GM23338 (cell line): ENCODE data around the gene MAGI1. TPM values are rescaled to one million over a fixed set of nuclear protein-coding genes. Genes with fewer than 3 reads are reported as not detected.

ENCODE experiments used
- ATAC-seq: fragments of 200-7000 bp; cut with Tn5 transposase; 3 replicates; pipeline ENCODE4 v1.9.1; 2020
- DNase-seq: peaks from one replicate; pipeline ENCODE4 v3.0.0-alpha.2; 2015; ENCODE audit warnings: low spot score
- H2AFZ ChIP-seq: fragments of 200-600 bp; sonication (generic); 2 replicates; pipeline ENCODE4 v1.8.0; 2016; ENCODE audit warnings: antibody characterized with exemption, mild to moderate bottlenecking, moderate library complexity
- H3F3A ChIP-seq: fragments of 200-600 bp; sonication (generic); replicated peaks from 2 replicates; pipeline ENCODE4 v1.8.0; 2017; ENCODE audit warnings: antibody characterized with exemption, mixed run types, low read depth
- H3K27ac ChIP-seq: fragments of 200-600 bp; sonication (generic); 2 replicates; pipeline ENCODE4 v1.6.1; 2016; ENCODE audit warnings: low read depth
- H3K27me3 ChIP-seq: fragments of 200-600 bp; sonication (generic); 2 replicates; pipeline ENCODE4 v1.8.0; 2016; ENCODE audit warnings: mild to moderate bottlenecking, mixed run types, moderate library complexity; ENCODE audit not compliant: insufficient read depth
- H3K36me3 ChIP-seq: fragments of 200-600 bp; sonication (generic); 2 replicates; pipeline ENCODE4 v1.8.0; 2016; ENCODE audit warnings: mild to moderate bottlenecking; ENCODE audit not compliant: insufficient read depth
- H3K4me1 ChIP-seq: fragments of 200-600 bp; sonication (generic); 2 replicates; pipeline ENCODE4 v1.8.0; 2016; ENCODE audit warnings: mild to moderate bottlenecking, moderate library complexity; ENCODE audit not compliant: insufficient read depth
- H3K4me2 ChIP-seq: fragments of 200-600 bp; sonication (generic); 2 replicates; pipeline ENCODE4 v1.7.1; 2017; ENCODE audit warnings: mixed run types
- H3K4me3 ChIP-seq: fragments of 200-600 bp; sonication (generic); 2 replicates; pipeline ENCODE4 v1.6.1; 2016; ENCODE audit warnings: mixed run types
- H3K79me2 ChIP-seq: fragments of 200-600 bp; sonication (generic); replicated peaks from 2 replicates; pipeline ENCODE4 v1.8.0; 2017; ENCODE audit warnings: mild to moderate bottlenecking; ENCODE audit not compliant: insufficient read depth
- H3K9me2 ChIP-seq: fragments of 200-600 bp; sonication (generic); 2 replicates; pipeline ENCODE4 v1.8.0; 2017; ENCODE audit not compliant: insufficient read depth
- H4K20me1 ChIP-seq: fragments of 200-600 bp; sonication (generic); replicated peaks from 2 replicates; pipeline ENCODE4 v1.8.0; 2017; ENCODE audit warnings: mild to moderate bottlenecking; ENCODE audit not compliant: insufficient read depth
- H3K27ac Mint-ChIP-seq: 2 replicates; pipeline ENCODE4 v1.8.0; 2020; ENCODE audit warnings: inconsistent platforms, mild to moderate bottlenecking, moderate library complexity, mixed read lengths
- H3K27me3 Mint-ChIP-seq: 3 replicates; pipeline ENCODE4 v1.8.0; 2022; ENCODE audit warnings: low read depth, mild to moderate bottlenecking, moderate library complexity, mixed read lengths, inconsistent platforms; ENCODE audit not compliant: insufficient read depth, poor library complexity
- H3K36me3 Mint-ChIP-seq: 3 replicates; pipeline ENCODE4 v1.8.0; 2021; ENCODE audit warnings: low read depth, mild to moderate bottlenecking, inconsistent platforms, moderate library complexity, mixed read lengths
- H3K4me1 Mint-ChIP-seq: 3 replicates; pipeline ENCODE4 v1.8.0; 2020; ENCODE audit warnings: mild to moderate bottlenecking, inconsistent platforms, mixed read lengths
- H3K4me3 Mint-ChIP-seq: 3 replicates; pipeline ENCODE4 v1.8.0; 2021; ENCODE audit warnings: moderate library complexity, mild to moderate bottlenecking, inconsistent platforms, mixed read lengths
- H3K9me3 Mint-ChIP-seq: 3 replicates; pipeline ENCODE4 v1.8.0; 2020; ENCODE audit warnings: moderate library complexity, mild to moderate bottlenecking, inconsistent platforms, mixed read lengths
- EZH2 ChIP-seq: fragments of 200-600 bp; sonication (generic); IDR thresholded peaks from one replicate; pipeline ENCODE4 v1.8.0; 2017; ENCODE audit warnings: antibody characterized with exemption, mild to moderate bottlenecking, low read depth; ENCODE audit not compliant: unreplicated experiment
- EZH2phosphoT487 ChIP-seq: fragments of 200-600 bp; sonication (generic); IDR thresholded peaks from one replicate; pipeline ENCODE4 v1.8.1; 2018; ENCODE audit warnings: antibody characterized with exemption; ENCODE audit not compliant: unreplicated experiment
- JUNB ChIP-seq: IDR thresholded peaks from one replicate; pipeline ENCODE4 v1.6.1; 2016; ENCODE audit warnings: antibody characterized with exemption; ENCODE audit not compliant: unreplicated experiment
- NANOG ChIP-seq: IDR thresholded peaks from 2 replicates; pipeline ENCODE4 v1.6.1; 2016; ENCODE audit warnings: antibody characterized with exemption, borderline replicate concordance
- ZNF462 ChIP-seq: fragments of 250-450 bp; sonication (Bioruptor Pico); IDR thresholded peaks from 2 replicates; pipeline ENCODE4 v1.5.0; 2020; ENCODE audit warnings: mild to moderate bottlenecking, moderate library complexity
- polyA plus RNA-seq: library from polyadenylated mRNA; unstranded; fragments of >200 nt; fragmentation: Nextera tagmentation; extraction: Ambion mirVana; gene quantifications from 2 replicates; pipeline ENCODE4 v1.2.1, GENCODE V29; 2016
- total RNA-seq: library from RNA; depleted of rRNA; stranded (reverse); fragments of >200 nt; shearing (Covaris generic); gene quantifications from 2 replicates; pipeline ENCODE4 v1.2.3, GENCODE V29; 2014

MAGI1 gene
- total and polyA plus RNA-seq, 2 experiments from 2014 or later: 27.4 to 71.2 TPM

GRCh38 chr3:65662095-65662494 lies 376.6 kb downstream of the MAGI1 start (continued):
- TF ChIP-seq ZNF462 (CRISPR knock-in tag): no peak
- no peak for TF ChIP-seq JUNB
- TF ChIP-seq NANOG: no peak

- Histone ChIP-seq H3K4me1 (peaks cover 29% of the 10 kb centered on the region), H2AFZ (no peak overlapping the region), H3K79me2 (0 out of 2 replicates have a peak, but pooled peaks cover 4% of the 10 kb centered on the region), H3F3A (no peaks in the 10 kb centered on the region), H3K4me2 (no peak overlapping the region), H3K27ac (no peak overlapping the region), H3K36me3 (no peaks in the 10 kb centered on the region), H3K4me3 (no peak overlapping the region), H3K9me2 (no peaks in the 10 kb centered on the region; the same call in 1 of the 2 replicates), H3K27me3 (no peaks in the 10 kb centered on the region), H4K20me1 (no peaks in the 10 kb centered on the region)
- no peak overlapping the region for H3K27ac Mint-ChIP-seq
- peaks cover 1% of the 10 kb centered on the region for H3K27me3 Mint-ChIP-seq
- ATAC-seq (no peak), DNase-seq (no peak)
- no peaks in the 10 kb centered on the region for H3K9me3 Mint-ChIP-seq
- H3K36me3 Mint-ChIP-seq: no peaks in the 10 kb centered on the region
- peaks cover 24% of the 10 kb centered on the region for H3K4me1 Mint-ChIP-seq
- no peak overlapping the region for H3K4me3 Mint-ChIP-seq
- TF ChIP-seq ZNF462 (CRISPR knock-in tag): no peak
- no peak for TF ChIP-seq NANOG
- no peak for TF ChIP-seq EZH2phosphoT487
- no peak for TF ChIP-seq EZH2
Observed at GRCh38 chr3:65660000-65660598, 378.6 kb downstream of the MAGI1 start.
